NCI-H1092 treated with DMSO at 0.1 percent for 48 hours (cell line): ENCODE results near the gene PPP2R2D.
A peak's percentile ranks its signal among the peaks of the same experiment; 100 is the strongest.
"Not testable (repeated sequence)": the region's sequence is repeated elsewhere in the genome, so short reads cannot be mapped to it uniquely, and the experiment has no call there.

Experiments used
- DNase-seq: peaks from one replicate; lab custom pipeline; 2025; lab: John Stamatoyannopoulos, UW

PPP2R2D gene

GRCh38 chr10:131868436-131868835, 32.4 kb upstream of the PPP2R2D start:
- DNase-seq: no peak

GRCh38 chr10:131869344-131869743, 31.5 kb upstream of the PPP2R2D start:
- no peak for DNase-seq

DNA sequence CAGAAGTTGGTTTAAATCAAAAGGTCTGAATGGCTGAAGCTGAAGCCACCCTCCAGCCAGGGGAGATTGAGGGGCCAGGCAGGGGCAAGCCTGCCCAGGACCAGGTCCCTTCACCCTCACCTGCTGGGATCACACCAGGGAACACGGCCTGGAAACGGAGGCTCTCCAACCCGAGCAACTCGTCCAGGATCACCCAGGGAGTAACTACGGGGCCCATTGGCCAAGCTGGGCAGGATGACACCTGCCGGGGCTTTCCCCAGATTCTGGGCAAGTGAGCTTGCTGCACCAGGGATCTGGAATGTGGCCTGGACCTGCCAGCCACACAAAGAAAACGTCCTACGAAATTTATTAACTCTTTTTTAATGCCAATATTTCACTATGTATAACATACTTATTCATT, 30.4 kb upstream of the PPP2R2D start:
- DNase-seq: no peak

GRCh38 chr10:131870831-131871672, 29.8 kb upstream of the PPP2R2D start:
- no peak for DNase-seq

- no peak for DNase-seq
Observed at GRCh38 chr10:131871673-131872005, 29.2 kb upstream of the PPP2R2D start.

- DNase-seq: no peak
Observed at GRCh38 chr10:131872011-131872826, 28.6 kb upstream of the PPP2R2D start.

- no peak for DNase-seq
Observed at GRCh38 chr10:131872827-131873375, 27.9 kb upstream of the PPP2R2D start.

DNA sequence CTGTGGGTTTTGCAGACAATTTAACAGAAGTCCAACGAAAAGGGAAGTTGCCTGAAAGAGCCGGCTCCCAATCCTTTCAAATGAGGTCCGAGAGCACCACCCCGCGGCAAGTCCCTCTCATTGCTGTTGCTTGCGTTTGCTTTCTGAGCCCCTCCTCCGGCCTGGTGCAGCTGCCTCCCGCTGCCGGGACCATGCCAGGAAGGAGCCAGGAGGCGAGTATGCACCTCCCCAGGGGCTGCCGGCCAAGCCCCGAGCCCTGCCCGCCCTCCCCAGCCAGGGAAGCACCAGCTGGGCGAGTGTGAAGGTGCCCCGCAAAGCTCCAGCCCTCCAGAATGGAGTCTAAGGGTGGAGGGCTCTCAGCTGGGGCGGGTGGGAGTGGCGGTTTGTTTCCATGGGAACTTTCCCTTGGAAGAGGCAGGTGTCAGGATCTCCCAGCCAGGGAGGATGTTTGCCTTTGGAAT, 25.8 kb upstream of the PPP2R2D start:
- peak; percentile 65 for DNase-seq

DNA sequence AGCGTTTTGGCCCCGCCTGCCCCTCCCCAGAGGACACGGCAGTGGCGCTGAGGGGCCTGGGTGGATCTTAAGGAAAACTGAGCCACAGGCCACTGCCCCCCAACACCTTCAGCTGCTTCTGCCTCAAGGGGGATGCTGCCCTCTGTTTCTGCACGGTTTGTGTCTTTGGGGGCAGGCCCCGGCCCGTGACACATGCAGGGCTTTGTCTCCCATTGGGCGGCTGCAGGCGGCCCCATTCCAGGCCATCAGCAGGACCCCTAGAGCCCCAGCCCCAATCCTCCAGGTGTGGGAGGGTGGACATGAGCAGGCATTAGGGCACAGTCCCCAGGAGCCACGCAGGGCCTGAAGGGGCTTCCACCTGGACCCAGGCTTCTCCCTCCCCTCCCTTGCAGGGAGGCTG, 25.3 kb upstream of the PPP2R2D start:
- no peak for DNase-seq

GRCh38 chr10:131876017-131876416, 24.8 kb upstream of the PPP2R2D start:
- DNase-seq: no peak

DNA sequence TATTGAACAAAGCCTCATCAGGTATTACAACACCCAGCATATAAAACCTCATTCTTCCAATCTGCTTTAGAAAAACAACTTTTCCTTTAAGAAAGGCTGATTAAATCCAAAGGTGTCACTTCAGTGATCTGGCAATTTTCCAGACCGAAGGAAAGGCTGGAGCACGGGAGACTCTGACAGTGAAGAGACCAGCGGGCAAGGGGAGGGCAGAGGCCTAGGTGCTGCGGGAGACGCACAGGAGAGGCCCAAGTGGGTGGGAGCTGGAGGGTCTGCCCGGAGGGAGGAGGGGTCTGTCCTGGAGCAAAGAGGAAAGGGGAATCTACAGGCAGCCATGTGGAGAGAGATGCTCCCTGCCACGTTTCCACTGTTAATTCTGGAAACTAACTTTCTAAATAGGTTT, 24.3 kb upstream of the PPP2R2D start:
- DNase-seq: no peak

DNA sequence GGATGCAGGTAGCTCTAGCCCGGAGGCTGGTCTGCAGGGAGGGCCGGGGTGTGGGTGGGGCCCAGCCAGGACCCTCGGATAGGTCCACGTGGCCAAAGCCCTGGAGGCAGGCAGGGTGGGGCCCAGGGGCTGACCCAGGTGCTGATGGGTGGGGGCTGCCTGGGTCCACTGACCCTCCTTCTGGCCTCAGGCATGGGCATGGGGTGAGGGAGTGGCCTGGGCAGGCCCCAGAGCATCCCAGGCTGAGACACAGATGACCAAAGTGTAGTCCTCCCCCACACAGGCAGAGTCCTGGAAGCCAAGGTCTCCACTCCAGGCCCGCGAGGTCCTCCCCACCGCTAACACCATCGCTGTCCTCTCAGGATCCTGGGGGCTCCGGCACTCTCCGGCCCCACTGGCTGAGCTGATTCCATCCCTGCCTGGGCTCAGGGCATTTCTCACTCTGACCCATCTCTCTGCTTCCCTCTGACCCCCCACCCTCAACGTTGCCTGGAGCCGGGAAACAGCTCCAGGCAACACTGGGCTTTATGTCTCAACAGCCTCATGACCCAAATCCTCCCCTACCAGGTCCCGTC, 20.7 kb upstream of the PPP2R2D start:
- no peak for DNase-seq

GRCh38 chr10:131881104-131881880, 19.5 kb upstream of the PPP2R2D start:
- no peak for DNase-seq

- DNase-seq: no peak
Observed at GRCh38 chr10:131882151-131882550, 18.7 kb upstream of the PPP2R2D start.

DNA sequence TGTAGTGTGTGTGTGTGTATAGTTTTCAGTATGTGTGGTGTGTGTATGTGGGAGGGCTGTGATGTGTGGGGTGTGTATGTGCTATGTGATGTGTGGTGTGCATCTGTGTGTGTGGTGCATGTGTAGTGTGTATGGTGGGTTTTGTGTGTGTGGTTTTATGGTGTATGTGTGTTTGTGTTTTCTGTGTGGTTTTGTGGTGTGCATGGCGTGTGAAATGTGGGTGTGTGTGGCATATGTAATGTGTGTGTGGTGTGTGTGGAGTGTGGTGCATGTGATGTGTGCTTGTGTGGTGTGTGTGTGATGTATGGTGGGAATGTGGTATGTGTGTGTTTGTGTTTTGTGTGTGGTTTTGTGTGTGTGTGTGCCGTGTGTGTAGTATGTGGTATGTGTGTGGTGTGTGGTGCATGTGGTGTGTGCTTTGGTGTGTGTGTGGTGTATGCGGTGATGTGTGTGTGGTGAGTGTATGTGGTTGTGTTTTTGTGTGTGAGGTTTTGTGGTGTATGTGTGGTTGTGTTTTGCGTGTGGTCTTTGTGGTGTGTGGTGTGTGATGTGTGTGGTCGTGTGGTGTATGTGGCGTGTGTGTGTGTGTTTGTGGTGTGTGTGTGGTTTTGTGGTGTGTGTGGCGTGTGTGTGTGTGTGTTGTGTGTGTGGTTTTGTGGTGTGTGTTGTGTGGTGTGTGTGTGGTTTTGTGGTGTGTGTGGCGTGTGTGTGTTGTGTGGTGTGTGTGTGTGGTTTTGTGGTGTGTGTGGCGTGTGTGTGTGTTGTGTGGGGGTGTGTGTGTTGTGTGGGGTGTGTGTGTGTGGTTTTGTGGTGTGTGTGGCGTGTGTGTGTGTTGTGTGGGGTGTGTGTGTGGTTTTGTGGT, 18.0 kb upstream of the PPP2R2D start:
- no peak for DNase-seq

- not testable (repeated sequence) for DNase-seq
Observed at GRCh38 chr10:131883621-131884393, 17.0 kb upstream of the PPP2R2D start.

DNA sequence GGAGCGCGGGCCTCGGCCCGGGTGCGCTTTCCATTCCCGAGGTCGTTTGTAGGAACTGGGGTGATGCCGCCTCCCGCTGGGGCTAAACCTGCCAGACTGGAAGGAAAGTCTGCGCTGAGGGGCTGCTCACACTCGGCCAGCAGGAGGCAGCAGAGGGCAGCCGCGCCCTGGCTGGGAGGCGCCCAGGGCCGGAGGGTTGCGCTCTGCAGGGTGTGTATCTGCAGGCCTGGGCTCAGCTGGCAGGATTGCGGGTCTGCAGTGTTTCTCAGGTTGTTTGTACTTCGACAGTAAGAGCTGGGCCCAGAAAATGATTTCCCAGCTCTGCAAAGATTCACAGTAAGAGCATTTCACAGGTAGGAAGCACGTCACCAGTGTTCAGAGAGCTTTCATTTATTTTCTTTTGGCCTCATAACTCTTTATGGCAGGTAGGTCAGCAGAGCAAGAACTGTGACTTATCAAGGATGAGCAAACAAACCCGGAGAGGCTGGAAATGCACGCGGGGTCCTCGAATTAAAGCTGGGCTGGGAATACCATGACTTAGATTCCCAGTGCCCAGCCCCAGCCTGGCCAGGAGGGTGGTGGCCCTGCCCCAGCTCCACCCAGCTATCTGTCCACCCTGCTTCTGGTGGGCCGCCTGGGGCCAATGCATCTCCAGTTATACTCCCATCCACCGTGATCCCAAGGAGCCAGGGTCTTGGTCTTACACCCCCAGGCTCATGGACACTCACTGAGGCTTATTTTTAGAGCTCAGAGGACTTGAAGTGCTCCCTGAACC, 15.2 kb upstream of the PPP2R2D start:
- DNase-seq: no peak

GRCh38 chr10:131886237-131886636, 14.6 kb upstream of the PPP2R2D start:
- no peak for DNase-seq

DNA sequence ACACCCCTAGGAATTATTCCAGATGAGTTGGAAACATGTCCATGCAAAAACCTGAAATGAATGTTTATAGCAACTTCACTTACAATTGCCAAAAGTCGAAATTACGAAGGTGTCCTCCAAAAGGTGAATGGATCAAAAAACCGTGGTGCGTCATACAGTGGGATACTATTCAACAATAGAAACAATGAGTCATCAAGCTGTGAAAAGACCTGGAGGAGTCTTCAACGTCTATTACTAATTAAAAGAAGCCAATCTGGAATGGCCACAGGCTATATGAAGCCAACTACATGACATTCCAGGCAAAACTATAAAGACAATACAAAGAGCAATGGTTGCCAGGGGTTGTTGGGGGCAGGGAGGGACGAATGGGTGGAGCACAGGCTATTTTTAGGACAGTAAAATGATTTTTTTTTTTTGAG, 12.6 kb upstream of the PPP2R2D start:
- DNase-seq: no peak
